ENCODE data around the gene DTWD2. TPM values are rescaled to one million over a fixed set of nuclear protein-coding genes. Genes with fewer than 3 reads are reported as not detected.

The DTWD2 gene
- total RNA-seq, 4 donors from 2014 or later: 6.1 to 9.8 (median 6.3) TPM

- Histone ChIP-seq H3K9me3 (no peaks in the 10 kb centered on the region), H3K4me3 (no peak overlapping the region), H3K36me3 (no peaks in the 10 kb centered on the region), H3K27me3 (no peaks in the 10 kb centered on the region), H3K27ac (no peak overlapping the region), H3K4me1 (no peaks in the 10 kb centered on the region)
- DNase-seq (ENCODE audit: low spot score in 2 of 2): no peak
- 93 to 100% methylated on average over 1 of the region's 1 CpG for WGBS, 2 donors
- TF ChIP-seq EP300 (IDR thresholded peaks at IDR 0.05) (no peak), POLR2A (IDR thresholded peaks at IDR 0.05) (no peak), CTCF (IDR thresholded peaks at IDR 0.05) (no peak)
Observed at GRCh38 chr5:118844351-118844750, 144.0 kb downstream of the DTWD2 start.

- Histone ChIP-seq H3K4me3 (no peak overlapping the region), H3K36me3 (peaks cover 0 to 4% (median 0%) of the 10 kb centered on the region in 3 donors), H3K4me1 (no peaks in the 10 kb centered on the region), H3K27me3 (no peaks in the 10 kb centered on the region), H3K27ac (no peak overlapping the region), H3K9me3 (peaks cover 0 to 4% (median 0%) of the 10 kb centered on the region in 4 donors)
- DNase-seq (ENCODE audit: low spot score in 2 of 2): no peak
- TF ChIP-seq CTCF (IDR thresholded peaks at IDR 0.05) (no peak), EP300 (IDR thresholded peaks at IDR 0.05) (no peak), POLR2A (IDR thresholded peaks at IDR 0.05) (no peak)
- WGBS, 2 donors: 88 to 95% methylated on average over 1 of the region's 1 CpG
Observed at GRCh38 chr5:118834710-118835109, 153.6 kb downstream of the DTWD2 start.

GRCh38 chr5:118832974-118833373 lies 155.4 kb downstream of the DTWD2 start:
- no peak for TF ChIP-seq EP300 (IDR thresholded peaks at IDR 0.05)
- TF ChIP-seq CTCF (IDR thresholded peaks at IDR 0.05): no peak
- no peak for TF ChIP-seq POLR2A (IDR thresholded peaks at IDR 0.05)

GRCh38 chr5:118825226-118825625 lies 163.1 kb downstream of the DTWD2 start:
- Histone ChIP-seq H3K4me1 (no peaks in the 10 kb centered on the region), H3K27ac (no peak overlapping the region), H3K4me3 (no peak overlapping the region), H3K27me3 (no peaks in the 10 kb centered on the region), H3K9me3 (no peaks in the 10 kb centered on the region), H3K36me3 (no peaks in the 10 kb centered on the region)
- TF ChIP-seq CTCF (IDR thresholded peaks at IDR 0.05): no peak
- no peak for TF ChIP-seq EP300 (IDR thresholded peaks at IDR 0.05)
- TF ChIP-seq POLR2A (IDR thresholded peaks at IDR 0.05): no peak
- DNase-seq (ENCODE audit: low spot score in 2 of 2): no peak
- WGBS, 2 donors: 61 to 72% methylated on average over 1 of the region's 1 CpG

More at GRCh38 chr5:118832974-118833373, 155.4 kb downstream of the DTWD2 start:
- no peak overlapping the region for H3K4me3 ChIP-seq
- H3K27me3 ChIP-seq: no peaks in the 10 kb centered on the region
- H3K9me3 ChIP-seq: peaks cover 0 to 4% (median 0%) of the 10 kb centered on the region in 4 donors
- no peaks in the 10 kb centered on the region for H3K4me1 ChIP-seq
- H3K27ac ChIP-seq: no peak overlapping the region
- no peak for DNase-seq (ENCODE audit: low spot score in 2 of 2)
- peaks cover 0 to 4% (median 0%) of the 10 kb centered on the region in 3 donors for H3K36me3 ChIP-seq

GRCh38 chr5:118818604-118819003 lies 169.7 kb downstream of the DTWD2 start:
- Histone ChIP-seq H3K36me3 (no peaks in the 10 kb centered on the region), H3K4me3 (no peak overlapping the region), H3K27me3 (no peaks in the 10 kb centered on the region), H3K9me3 (peaks cover 0 to 11% (median 0%) of the 10 kb centered on the region in 4 donors), H3K27ac (no peak overlapping the region), H3K4me1 (no peaks in the 10 kb centered on the region)
- WGBS, 2 donors: 93 to 96% methylated on average over 3 of the region's 3 CpGs
- TF ChIP-seq CTCF (IDR thresholded peaks at IDR 0.05) (no peak), POLR2A (IDR thresholded peaks at IDR 0.05) (no peak), EP300 (IDR thresholded peaks at IDR 0.05) (no peak)
- no peak for DNase-seq (ENCODE audit: low spot score in 2 of 2)
